Measurements from ENCODE around the gene ITPR2.

Gene ITPR2

DNA sequence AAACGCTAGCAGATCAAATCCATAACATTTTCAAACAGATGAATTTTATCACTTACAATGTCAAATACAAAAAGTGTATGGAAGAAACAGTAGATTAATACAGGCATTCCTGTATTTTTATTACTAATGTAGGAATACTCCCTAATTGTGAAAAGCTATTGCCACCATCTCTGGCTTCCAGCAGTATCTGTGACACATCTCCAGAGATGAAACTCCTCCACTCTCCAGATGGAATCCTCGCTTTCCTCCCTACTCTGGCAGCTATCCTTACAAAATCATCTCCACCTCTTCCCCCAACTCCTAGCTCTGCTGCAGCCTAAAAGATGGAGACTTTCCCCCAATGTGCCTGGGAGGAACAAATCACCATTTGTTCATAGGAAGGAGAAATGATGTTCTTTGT, 426.2 kb downstream of the ITPR2 start:
- DNase-seq (ENCODE audit: low read depth in 2 of 2), result no peak

- DNase-seq (ENCODE audit: low read depth in 2 of 2), result no peak
Observed at GRCh38 chr12:26406391-26406790, 426.6 kb downstream of the ITPR2 start.

DNA sequence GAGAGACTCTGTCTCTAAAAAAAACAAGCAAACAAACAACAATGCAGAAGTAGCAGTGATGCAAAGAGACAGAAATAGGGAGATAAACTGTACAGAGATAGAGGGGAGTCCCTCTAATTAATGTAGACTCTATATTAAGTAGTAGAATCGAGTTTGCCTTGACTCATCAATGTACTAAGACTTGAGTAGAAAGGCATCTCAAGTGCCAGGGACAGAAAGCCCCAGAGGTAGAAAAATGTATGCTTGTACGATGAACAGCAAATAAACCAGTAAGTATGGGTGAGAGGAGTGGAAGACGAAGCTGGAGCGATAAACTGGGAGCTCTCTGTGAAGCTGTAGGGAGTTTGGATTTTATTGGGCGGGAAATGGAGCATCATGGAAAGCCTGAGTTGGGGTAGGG, 429.4 kb downstream of the ITPR2 start:
- no peak for DNase-seq (ENCODE audit: low read depth in 2 of 2)

GRCh38 chr12:26402648-26403047, 430.3 kb downstream of the ITPR2 start:
- no peak for DNase-seq (ENCODE audit: low read depth in 2 of 2)

GRCh38 chr12:26401874-26402273, 431.1 kb downstream of the ITPR2 start:
- DNase-seq (ENCODE audit: low read depth in 2 of 2), result no peak

GRCh38 chr12:26400627-26401026, 432.4 kb downstream of the ITPR2 start:
- DNase-seq (ENCODE audit: low read depth in 2 of 2), result no peak

- no peak for DNase-seq (ENCODE audit: low read depth in 2 of 2)
Observed at GRCh38 chr12:26399381-26399780, 433.6 kb downstream of the ITPR2 start.

- DNase-seq (ENCODE audit: low read depth in 2 of 2), result no peak
Observed at GRCh38 chr12:26396402-26396801, 436.6 kb downstream of the ITPR2 start.

DNA sequence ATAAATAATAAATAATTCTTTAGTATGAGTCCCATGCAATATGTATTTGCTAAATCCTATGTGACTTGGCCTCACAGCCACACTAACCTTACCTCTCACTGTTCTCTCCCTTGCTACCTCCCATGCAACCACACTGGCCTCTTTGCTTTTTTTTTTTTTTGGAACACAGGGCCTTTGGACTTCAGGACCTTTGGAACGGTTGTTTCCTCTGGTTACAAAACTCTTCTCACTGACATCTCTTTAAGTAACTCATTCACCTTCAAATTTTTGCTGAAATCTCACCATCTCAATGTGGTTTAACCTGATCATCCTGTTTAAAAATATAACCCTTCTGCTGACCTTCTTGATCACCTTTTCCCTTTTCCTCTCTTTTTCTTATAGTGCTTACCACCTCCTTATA, 443.7 kb downstream of the ITPR2 start:
- DNase-seq (ENCODE audit: low read depth in 2 of 2), result no peak

GRCh38 chr12:26384536-26384935, 448.5 kb downstream of the ITPR2 start:
- no peak for DNase-seq (ENCODE audit: low read depth in 2 of 2)

GRCh38 chr12:26383041-26383440, 450.0 kb downstream of the ITPR2 start:
- no peak for DNase-seq (ENCODE audit: low read depth in 2 of 2)

DNA sequence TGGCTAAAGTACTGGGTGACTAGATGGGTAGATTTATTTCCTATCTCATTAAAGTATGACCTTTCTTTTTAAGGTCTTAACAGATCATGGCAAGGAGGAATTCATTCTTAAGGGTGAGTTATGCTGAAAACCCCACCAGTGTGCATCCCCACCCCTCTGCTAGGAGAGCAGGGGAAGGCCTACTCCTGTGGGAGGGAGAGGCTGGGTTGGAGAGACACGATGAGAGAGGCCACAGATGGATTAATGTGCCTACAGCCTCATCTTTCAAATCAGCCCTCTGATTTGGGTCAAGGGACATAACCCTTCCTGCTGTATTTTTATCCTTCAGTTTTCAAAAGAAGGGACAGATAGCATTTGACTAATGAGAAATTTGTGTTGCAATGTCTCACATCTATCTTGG, 452.1 kb downstream of the ITPR2 start:
- DNase-seq (ENCODE audit: low read depth in 2 of 2), result no peak

GRCh38 chr12:26379777-26380467, 453.1 kb downstream of the ITPR2 start:
- DNase-seq (ENCODE audit: low read depth in 2 of 2), result no peak

GRCh38 chr12:26378711-26379110, 454.3 kb downstream of the ITPR2 start:
- DNase-seq (ENCODE audit: low read depth in 2 of 2), result no peak

- DNase-seq (ENCODE audit: low read depth in 2 of 2), result no peak
Observed at GRCh38 chr12:26374934-26375680, 457.9 kb downstream of the ITPR2 start.

DNA sequence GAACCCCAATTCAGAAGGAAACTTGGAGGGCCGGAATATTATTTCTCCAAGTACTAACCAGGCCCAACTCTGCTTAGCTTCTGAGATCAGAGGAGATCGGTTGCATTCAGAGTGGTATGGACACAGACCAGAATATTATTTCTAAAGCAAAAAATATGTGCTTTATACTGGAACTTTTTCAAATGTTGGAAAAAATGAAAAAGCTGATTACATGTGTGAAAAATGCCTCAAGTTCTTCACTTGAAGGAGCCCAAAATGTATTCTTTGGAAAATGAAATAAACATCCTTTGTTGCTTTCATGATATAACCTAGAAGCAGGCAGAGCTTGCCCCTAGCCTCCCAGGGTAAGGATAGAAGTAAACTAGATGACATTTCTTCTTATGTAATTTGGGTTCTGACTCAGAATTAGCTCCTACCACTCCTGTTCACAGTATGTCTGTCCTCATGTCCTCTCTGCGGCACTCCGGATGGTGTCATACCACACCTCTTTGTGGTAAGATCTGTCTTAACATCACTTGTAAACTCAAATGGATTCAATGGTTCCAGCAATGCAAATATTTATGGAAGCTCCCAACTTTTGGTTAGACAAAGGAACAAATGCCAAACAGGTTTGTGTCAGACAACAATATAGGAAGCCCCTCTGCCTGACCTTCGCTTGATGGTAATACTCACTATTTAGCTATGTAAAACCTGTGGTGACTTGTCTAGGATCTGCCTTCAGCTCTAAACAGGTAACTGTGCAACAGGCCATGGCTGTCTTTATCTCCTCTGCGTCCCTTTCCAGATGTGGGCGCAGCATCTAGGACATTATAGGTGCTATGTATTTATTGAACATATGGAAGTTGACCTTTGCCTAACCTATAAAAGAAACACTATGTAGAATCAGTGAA, 459.1 kb downstream of the ITPR2 start:
- no peak for DNase-seq (ENCODE audit: low read depth in 2 of 2)

DNA sequence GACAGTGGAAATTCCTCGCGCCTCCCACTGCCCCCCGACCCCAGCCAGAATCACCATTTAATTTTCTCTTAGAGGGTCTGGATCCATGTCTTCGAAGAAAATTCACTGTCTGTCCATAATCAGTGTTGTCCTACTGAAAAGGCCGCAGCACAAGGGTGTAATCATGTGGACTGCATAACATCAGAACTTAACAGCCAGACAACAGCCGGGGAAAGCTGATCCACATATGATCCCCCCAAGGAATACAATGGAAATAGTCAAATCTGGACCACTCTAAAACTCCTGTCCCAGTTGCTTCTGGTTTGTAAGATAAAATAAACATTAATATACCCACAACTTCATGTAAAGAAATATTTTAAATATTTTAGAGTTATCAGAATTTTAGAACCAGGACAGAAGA, 460.1 kb downstream of the ITPR2 start:
- no peak for DNase-seq (ENCODE audit: low read depth in 2 of 2)

- DNase-seq (ENCODE audit: low read depth in 2 of 2), result no peak
Observed at GRCh38 chr12:26370098-26370497, 462.9 kb downstream of the ITPR2 start.

GRCh38 chr12:26369588-26369987, 463.4 kb downstream of the ITPR2 start:
- no peak for DNase-seq (ENCODE audit: low read depth in 2 of 2)

- no peak for DNase-seq (ENCODE audit: low read depth in 2 of 2)
Observed at GRCh38 chr12:26367991-26368730, 464.8 kb downstream of the ITPR2 start.

- DNase-seq (ENCODE audit: low read depth in 2 of 2), result no peak
Observed at GRCh38 chr12:26361964-26362363, 471.0 kb downstream of the ITPR2 start.

DNA sequence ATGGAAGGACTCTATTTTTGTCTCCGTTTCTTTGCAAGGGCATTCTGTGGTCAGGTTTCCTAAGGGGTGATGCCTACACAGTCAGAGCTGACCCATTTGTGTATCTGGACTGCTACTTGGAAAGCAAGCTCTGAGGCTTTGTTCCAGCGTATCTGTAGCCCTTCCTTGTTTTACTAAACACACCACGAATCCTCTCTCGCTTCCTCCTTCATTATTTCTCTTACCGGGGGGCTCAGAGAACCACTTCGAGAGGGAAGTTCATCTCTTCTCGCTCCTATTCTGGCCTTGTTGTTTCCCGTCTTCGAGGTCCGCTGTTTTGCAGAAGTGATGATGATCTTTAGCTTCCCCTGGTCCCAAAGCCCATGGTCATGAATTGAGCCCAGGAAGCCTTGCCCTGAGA, 472.9 kb downstream of the ITPR2 start:
- DNase-seq (ENCODE audit: low read depth in 2 of 2), result no peak
